ENCODE results near the gene FCHO1.

The FCHO1 gene

DNA sequence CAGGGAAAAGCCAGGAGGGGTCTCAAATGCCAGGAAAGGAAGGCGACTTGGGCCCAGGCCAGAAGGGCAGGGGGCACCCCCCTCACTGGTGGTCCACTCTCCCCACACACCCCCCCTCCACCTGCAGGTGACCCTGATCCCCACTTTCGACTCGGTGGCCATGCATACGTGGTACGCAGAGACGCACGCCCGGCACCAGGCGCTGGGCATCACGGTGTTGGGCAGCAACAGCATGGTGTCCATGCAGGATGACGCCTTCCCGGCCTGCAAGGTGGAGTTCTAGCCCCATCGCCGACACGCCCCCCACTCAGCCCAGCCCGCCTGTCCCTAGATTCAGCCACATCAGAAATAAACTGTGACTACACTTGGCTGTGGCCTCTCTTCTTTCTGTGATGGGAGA lies 17.1 kb upstream of the FCHO1 start:
- no peak overlapping the region for H3K4me3 ChIP-seq (replicated peaks; ENCODE audit: low read depth, low read length)
- no peak for DNase-seq (ENCODE audit: low read depth)
- TF ChIP-seq, protein P1, sequence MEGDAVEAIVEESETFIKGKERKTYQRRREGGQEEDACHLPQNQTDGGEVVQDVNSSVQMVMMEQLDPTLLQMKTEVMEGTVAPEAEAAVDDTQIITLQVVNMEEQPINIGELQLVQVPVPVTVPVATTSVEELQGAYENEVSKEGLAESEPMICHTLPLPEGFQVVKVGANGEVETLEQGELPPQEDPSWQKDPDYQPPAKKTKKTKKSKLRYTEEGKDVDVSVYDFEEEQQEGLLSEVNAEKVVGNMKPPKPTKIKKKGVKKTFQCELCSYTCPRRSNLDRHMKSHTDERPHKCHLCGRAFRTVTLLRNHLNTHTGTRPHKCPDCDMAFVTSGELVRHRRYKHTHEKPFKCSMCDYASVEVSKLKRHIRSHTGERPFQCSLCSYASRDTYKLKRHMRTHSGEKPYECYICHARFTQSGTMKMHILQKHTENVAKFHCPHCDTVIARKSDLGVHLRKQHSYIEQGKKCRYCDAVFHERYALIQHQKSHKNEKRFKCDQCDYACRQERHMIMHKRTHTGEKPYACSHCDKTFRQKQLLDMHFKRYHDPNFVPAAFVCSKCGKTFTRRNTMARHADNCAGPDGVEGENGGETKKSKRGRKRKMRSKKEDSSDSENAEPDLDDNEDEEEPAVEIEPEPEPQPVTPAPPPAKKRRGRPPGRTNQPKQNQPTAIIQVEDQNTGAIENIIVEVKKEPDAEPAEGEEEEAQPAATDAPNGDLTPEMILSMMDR (IDR thresholded peaks at IDR 0.05; ENCODE audit: low read length, missing control alignments) = no peak

DNA sequence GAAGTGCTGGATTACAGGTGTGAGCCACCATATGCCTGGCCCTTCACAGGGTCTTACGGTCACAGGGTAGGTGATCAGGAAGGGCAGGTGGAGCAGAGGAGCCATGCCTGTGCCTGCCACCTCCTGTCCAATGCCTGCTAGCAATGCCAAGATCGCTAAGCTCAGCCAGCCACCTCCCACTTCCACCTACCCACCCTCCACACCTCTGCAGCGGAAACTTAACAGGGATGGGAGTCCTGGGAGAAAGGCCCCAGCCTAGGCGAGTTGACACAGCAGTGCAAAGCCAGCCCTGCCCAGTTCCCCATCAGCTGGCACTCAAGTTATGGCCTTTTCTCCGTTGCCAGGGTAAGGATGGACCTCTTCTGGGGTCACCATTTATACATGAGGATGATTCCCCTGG lies 15.9 kb upstream of the FCHO1 start:
- DNase-seq (ENCODE audit: low read depth) = no peak
- TF ChIP-seq, protein P1 (IDR thresholded peaks at IDR 0.05; ENCODE audit: low read length, missing control alignments) = no peak
- no peak overlapping the region for H3K4me3 ChIP-seq (replicated peaks; ENCODE audit: low read depth, low read length)

DNA sequence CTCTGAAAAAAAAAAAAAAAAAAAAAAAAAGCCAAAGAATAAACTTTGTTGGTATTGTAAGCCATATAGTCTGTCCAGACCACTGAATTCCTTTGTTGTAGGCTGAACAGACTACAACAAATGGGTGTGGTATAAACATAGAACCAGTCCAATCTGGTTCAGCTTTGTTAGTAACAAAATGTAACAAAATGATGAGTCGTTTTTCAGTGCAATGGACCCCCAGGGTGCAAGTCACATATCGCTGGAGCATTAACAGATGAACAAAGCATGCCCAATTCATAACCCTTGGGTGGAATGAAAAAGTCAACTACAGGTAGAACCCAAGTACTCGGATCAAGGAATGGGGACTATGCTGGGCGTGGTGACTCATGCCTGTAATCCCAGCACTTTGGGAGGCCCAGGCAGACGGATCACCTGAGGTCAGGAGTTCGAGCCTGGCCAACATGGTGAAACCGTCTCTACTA lies 13.6 kb upstream of the FCHO1 start:
- no peak for DNase-seq (ENCODE audit: low read depth)
- H3K4me3 ChIP-seq (replicated peaks; ENCODE audit: low read depth, low read length) = no peak overlapping the region
- TF ChIP-seq, protein P1 (IDR thresholded peaks at IDR 0.05; ENCODE audit: low read length, missing control alignments) = no peak

DNA sequence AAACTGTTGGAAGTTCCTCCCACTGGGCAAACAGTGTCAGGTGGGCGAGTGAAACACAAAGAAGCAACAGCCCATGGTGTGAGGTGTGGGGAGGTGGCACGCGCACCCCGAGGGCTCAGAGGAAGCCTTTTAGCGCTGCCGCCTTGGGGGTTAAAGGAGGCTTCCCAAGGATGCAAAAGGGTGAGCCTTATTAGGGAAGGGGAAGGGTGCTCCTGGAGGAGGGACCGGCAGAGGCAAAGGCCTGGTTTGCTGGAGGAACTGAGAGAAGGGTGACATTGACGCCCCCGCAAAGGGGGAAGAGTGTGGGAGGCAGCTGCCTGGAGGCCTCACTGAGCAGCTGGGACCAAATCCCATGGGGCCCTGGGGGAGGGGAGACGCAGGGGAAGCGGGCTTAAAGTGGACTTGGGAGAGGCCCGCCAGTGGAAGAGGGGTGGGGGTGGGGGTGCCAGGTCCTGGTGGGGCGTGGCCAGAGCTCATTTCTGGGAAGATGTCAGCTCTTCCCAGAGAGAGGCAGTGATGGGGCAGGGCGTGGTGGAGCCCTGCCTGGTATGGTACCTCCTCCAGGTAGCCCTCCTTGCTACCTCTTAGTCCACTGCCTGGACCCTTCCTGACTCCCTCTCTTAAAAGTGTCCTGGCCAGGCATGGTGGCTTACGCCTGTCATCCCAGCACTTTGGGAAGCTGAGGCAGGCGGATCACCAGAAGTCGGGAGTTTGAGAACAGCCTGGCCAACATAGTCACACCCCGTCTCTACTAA lies 12.0 kb upstream of the FCHO1 start:
- DNase-seq (ENCODE audit: low read depth) = peak; percentile 42
- TF ChIP-seq, protein P1 (IDR thresholded peaks at IDR 0.05; ENCODE audit: low read length, missing control alignments) = no peak
- H3K4me3 ChIP-seq (replicated peaks; ENCODE audit: low read depth, low read length) = no peak overlapping the region

DNA sequence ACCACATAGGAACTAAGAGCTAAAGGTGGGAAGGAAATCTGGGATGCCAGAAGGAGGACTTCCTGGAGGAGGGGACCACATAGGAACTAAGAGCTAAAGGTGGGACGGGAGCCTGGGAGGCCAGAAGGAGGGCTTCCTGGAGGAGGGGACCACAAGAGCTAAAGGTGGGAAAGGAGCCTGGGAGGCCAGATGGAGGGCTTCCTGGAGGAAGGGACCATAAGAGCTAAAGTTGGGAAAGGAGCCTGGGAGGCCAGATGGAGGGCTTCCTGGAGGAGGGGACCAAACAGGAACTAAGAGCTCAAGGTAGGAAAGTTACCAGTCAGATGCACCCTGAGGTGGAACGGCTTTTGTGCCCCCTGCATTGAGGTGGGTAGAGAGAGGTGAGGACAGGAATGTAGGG lies 9.8 kb upstream of the FCHO1 start:
- H3K4me3 ChIP-seq (replicated peaks; ENCODE audit: low read depth, low read length) = no peak overlapping the region
- TF ChIP-seq, protein P1 (IDR thresholded peaks at IDR 0.05; ENCODE audit: low read length, missing control alignments) = no peak
- DNase-seq (ENCODE audit: low read depth) = no peak

DNA sequence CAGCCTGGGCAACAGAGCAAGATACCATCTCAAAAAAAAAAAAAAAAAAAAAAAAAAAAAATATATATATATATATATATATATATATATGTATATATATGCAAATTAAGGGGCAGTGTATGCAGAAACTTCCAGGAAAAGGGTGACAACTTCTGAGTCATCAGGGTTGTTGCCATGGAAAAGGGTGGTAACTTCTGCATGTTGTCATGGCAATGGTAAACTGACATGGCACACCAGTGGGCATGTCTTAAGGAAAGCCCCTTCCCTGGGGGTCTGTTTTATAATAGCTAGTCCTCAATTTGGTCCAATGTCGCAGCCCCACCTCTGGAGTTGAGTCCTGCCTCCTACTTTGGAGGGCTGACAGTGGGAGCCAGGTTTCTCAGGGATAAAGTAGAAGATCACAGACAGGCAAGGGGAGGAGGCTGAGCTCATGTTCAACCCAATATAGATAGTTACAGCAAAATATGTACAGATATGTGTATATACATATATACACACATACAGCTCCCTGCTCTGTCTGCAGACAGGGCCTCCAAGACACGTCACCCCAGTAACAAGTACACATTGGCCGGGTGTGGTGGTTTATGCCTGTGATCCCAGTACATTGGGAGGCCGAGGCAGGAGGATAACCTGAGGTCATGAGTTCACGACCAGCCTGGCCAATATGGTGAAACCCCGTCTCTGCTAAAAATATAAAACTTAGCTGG lies 7.2 kb upstream of the FCHO1 start:
- peak; percentile 76 for DNase-seq (ENCODE audit: low read depth)
- H3K4me3 ChIP-seq (replicated peaks; ENCODE audit: low read depth, low read length) = no peak overlapping the region
- TF ChIP-seq, protein P1 (IDR thresholded peaks at IDR 0.05; ENCODE audit: low read length, missing control alignments) = no peak
